GM18505 (cell line): Measurements from ENCODE around the gene PADI3.

Experiments
- ATAC-seq: cut with Tn5 transposase; IDR thresholded peaks from one replicate; pipeline ENCODE4 v1.9.1; 2021; ENCODE audit not compliant: unreplicated experiment
- POLR2A ChIP-seq: IDR thresholded peaks from 4 replicates; pipeline ENCODE4 v1.6.1; 2011; ENCODE audit warnings: borderline replicate concordance; ENCODE audit not compliant: insufficient read depth, insufficient read length; ENCODE audit errors: extremely low read depth

Gene PADI3

GRCh38 chr1:17265162-17265561, 16.3 kb downstream of the PADI3 start:
- ATAC-seq: no peak
- no peak for TF ChIP-seq POLR2A

GRCh38 chr1:17265950-17266349, 17.1 kb downstream of the PADI3 start:
- TF ChIP-seq POLR2A: no peak
- no peak for ATAC-seq

GRCh38 chr1:17270891-17271765, 22.2 kb downstream of the PADI3 start:
- ATAC-seq: no peak

GRCh38 chr1:17272066-17272465, 23.2 kb downstream of the PADI3 start:
- no peak for TF ChIP-seq POLR2A
- no peak for ATAC-seq

More at GRCh38 chr1:17270891-17271765, 22.2 kb downstream of the PADI3 start:
- no peak for TF ChIP-seq POLR2A

GRCh38 chr1:17272646-17273045, 23.7 kb downstream of the PADI3 start:
- no peak for TF ChIP-seq POLR2A
- ATAC-seq: no peak

GRCh38 chr1:17273096-17273495, 24.2 kb downstream of the PADI3 start:
- no peak for ATAC-seq
- TF ChIP-seq POLR2A: no peak

- ATAC-seq: no peak
- no peak for TF ChIP-seq POLR2A
Measured at GRCh38 chr1:17274186-17275170, 25.6 kb downstream of the PADI3 start.

GRCh38 chr1:17276568-17276967, 27.7 kb downstream of the PADI3 start:
- TF ChIP-seq POLR2A: no peak
- ATAC-seq: no peak

- no peak for ATAC-seq
- TF ChIP-seq POLR2A: no peak
Measured at GRCh38 chr1:17277511-17278159, 28.7 kb downstream of the PADI3 start.

GRCh38 chr1:17278996-17279830, 30.3 kb downstream of the PADI3 start:
- no peak for TF ChIP-seq POLR2A

GRCh38 chr1:17280436-17280835, 31.5 kb downstream of the PADI3 start:
- TF ChIP-seq POLR2A: no peak
- no peak for ATAC-seq

More at GRCh38 chr1:17278996-17279830, 30.3 kb downstream of the PADI3 start:
- ATAC-seq: no peak

GRCh38 chr1:17280894-17281293, 32.0 kb downstream of the PADI3 start:
- TF ChIP-seq POLR2A: no peak
- ATAC-seq: no peak

- TF ChIP-seq POLR2A: no peak
- ATAC-seq: no peak
Measured at GRCh38 chr1:17281775-17282181, 32.9 kb downstream of the PADI3 start.

GRCh38 chr1:17282836-17283235, 33.9 kb downstream of the PADI3 start:
- no peak for ATAC-seq

More at GRCh38 chr1:17282836-17283235, 33.9 kb downstream of the PADI3 start:
- TF ChIP-seq POLR2A: no peak
